ENCODE results near the gene PHACTR3.

- TF ChIP-seq CTCF (IDR thresholded peaks at IDR 0.05) = no peak
- TF ChIP-seq POLR2A (IDR thresholded peaks at IDR 0.05) = no peak
These were observed 78.8 kb downstream of the PHACTR3 start for GRCh38 chr20:59683181-59683580.

Data from right lobe of liver (tissue), 4 donors.